GM12892 (cell line): ENCODE measurements around the gene RTL10.

ENCODE experiments used
- POLR2A ChIP-seq: IDR thresholded peaks from 2 replicates; pipeline ENCODE4 v1.6.1; 2011; ENCODE audit warnings: low read depth, low read length, control low read depth
- POLR2AphosphoS5 ChIP-seq: IDR thresholded peaks from 2 replicates; pipeline ENCODE4 v1.6.1; 2011; ENCODE audit warnings: low read depth, low read length, control low read depth
- TAF1 ChIP-seq: IDR thresholded peaks from 2 replicates; pipeline ENCODE4 v1.6.1; 2011; ENCODE audit warnings: low read depth, mild to moderate bottlenecking, control low read depth, low read length, borderline replicate concordance

GRCh38 chr22:19852177-19852781 is 2.4 kb downstream of the RTL10 start:
- TF ChIP-seq POLR2AphosphoS5 (no peak), POLR2A (no peak), TAF1 (no peak)
